Measurements from ENCODE around the gene CTNNB1.

The CTNNB1 gene

GRCh38 chr3:41220906-41221677 lies 21.8 kb downstream of the CTNNB1 start:
- no peak for DNase-seq

DNA sequence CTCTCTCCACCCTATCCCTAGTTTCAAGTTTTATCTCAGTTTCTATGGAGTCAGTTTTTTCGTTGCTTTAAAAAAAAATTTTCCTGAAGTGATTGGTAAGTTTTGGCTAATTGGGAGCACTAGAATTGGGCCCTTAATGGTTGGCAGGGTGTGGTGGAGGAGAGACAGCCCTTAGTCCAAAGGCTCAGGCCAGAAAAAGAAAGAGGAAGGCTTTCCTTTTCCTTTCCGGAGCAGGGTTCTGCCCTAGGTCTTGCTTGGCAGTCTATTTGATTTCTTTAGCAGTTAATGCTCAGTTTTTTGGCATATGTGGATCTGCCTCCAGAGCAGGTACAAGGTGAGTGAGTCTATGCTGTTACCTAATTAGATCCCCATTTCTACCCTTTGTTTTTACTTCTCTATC lies 22.7 kb downstream of the CTNNB1 start:
- no peak for DNase-seq

- DNase-seq = no peak
These were observed 23.2 kb downstream of the CTNNB1 start for GRCh38 chr3:41222501-41222900.

DNA sequence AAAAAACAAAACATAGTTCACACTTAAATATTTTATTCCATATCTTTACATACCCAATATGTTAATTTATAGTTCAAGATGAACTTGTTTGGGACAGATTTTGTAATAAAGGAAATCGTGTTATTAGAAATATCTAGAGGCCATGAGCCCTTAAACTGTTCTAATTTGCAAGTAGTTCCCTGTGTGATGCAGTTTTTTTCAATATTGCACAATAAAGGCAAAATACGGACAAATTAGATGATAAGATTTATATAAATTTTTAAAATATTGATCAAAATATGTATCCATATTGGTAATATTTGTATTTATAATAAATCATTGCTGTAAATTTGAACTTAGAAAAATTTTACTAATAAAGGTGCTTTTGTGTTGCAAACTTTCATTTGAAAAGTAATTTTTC lies 23.8 kb downstream of the CTNNB1 start:
- DNase-seq = no peak

DNA sequence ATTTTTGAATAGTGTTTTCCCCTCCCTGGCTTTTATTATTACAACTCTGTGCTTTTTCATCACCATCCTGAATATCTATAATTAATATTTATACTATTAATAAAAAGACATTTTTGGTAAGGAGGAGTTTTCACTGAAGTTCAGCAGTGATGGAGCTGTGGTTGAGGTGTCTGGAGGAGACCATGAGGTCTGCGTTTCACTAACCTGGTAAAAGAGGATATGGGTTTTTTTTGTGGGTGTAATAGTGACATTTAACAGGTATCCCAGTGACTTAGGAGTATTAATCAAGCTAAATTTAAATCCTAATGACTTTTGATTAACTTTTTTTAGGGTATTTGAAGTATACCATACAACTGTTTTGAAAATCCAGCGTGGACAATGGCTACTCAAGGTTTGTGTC lies 24.4 kb downstream of the CTNNB1 start:
- DNase-seq = no peak

GRCh38 chr3:41224120-41224806 lies 25.0 kb downstream of the CTNNB1 start:
- no peak for DNase-seq

- DNase-seq = no peak
These were observed 35.8 kb downstream of the CTNNB1 start for GRCh38 chr3:41234823-41235721.

GRCh38 chr3:41236228-41236627 lies 36.9 kb downstream of the CTNNB1 start:
- no peak for DNase-seq

- no peak for DNase-seq
These were observed 38.6 kb downstream of the CTNNB1 start for GRCh38 chr3:41237907-41238306.

- no peak for DNase-seq
These were observed 40.3 kb downstream of the CTNNB1 start for GRCh38 chr3:41239587-41239986.

DNA sequence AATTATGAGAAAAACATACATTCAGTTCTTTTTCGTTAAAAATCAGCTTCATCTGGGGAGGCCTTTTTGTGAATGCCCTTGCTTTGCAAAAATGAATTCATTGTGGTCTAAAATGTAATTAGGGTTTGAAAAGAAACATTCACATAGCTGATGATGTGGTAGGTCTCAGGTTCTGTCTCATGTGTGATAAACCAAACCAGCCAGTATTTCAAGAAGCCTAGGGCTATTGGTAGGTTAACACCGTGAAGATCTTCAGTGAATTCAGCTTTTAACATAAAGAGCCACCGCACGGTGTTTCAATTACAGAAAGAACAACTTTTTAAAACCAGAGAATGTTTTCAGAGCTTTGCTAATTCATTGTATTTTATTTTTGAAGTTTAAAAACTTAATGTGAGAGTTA lies 41.9 kb downstream of the CTNNB1 start:
- DNase-seq = no peak

- no peak for DNase-seq
These were observed 42.7 kb downstream of the CTNNB1 start for GRCh38 chr3:41241800-41242571.

DNA sequence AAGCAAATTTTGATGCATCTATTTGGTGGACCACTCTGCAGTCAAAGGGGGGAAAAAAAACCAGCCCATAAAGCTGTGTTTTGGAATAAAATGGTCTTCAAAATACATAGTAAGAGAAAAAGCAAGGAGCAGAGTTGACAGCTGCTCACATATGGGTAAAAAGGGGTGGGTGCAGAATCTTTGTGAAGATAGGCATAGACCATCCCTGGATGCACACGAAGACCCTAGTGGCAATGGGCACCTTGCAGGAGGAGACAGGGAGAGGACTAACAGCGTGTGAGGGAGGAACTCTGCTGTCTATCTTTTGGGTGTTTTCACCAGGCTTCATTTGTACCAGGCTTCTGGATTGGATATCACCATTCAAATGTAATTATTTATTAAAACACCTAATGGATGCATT lies 43.9 kb downstream of the CTNNB1 start:
- no peak for DNase-seq

DNA sequence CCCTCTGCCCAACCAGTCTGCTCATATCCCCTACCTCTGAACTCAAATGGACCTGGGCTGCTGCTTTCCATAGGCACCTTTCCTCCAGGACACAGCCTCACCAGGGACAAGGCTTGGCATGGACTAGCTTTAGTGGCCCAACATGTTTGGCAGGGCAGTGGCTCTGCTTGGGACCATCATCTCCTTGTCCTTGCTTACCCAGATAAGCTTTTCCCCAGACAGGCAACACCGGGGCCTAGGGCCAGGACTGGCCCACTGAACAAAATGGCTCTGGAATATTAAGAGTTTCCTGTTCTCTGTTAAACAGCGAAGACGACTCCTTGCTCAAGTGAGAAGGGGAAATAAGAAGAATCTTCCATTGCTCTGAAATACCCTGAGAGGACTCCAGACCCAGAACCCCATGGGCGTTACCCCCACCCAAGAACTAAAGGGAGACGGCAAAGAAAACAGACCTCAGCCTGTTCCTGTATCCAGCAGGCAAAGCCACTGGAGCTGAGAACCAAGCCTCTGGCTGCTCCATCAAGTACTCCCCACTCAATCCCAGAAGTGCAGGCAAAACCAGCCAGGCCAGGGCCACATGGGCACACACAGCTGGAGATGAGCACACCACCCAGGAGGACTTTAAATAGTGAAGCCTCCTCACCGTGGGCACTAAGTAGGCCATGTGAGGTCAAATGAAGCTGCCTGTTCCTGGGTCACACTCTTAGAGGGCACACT lies 45.5 kb downstream of the CTNNB1 start:
- no peak for DNase-seq

GRCh38 chr3:41247055-41248004 lies 48.0 kb downstream of the CTNNB1 start:
- no peak for DNase-seq

- DNase-seq = no peak
These were observed 49.2 kb downstream of the CTNNB1 start for GRCh38 chr3:41248525-41248924.

DNA sequence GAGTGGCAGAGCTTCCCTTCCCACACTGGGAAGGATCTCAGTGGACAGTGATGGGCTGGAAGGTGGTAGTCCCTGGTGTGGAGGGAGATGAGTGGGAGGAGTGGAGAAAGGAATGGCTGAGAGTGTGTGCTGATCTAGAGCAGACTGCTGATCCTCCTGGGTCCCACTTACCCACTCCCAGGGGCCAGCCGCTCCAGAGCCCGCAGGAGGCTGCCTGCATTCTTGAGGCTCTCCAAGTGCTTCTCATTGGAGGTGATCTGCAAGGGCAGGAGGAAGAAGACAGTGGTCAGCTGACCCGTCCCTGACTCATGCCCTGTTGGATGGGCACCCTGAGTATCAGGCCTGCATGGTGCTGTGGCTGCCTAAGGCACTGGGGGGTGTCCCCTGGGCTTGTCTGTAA lies 50.0 kb downstream of the CTNNB1 start:
- DNase-seq = no peak

- no peak for DNase-seq
These were observed 51.5 kb downstream of the CTNNB1 start for GRCh38 chr3:41250825-41251224.

DNA sequence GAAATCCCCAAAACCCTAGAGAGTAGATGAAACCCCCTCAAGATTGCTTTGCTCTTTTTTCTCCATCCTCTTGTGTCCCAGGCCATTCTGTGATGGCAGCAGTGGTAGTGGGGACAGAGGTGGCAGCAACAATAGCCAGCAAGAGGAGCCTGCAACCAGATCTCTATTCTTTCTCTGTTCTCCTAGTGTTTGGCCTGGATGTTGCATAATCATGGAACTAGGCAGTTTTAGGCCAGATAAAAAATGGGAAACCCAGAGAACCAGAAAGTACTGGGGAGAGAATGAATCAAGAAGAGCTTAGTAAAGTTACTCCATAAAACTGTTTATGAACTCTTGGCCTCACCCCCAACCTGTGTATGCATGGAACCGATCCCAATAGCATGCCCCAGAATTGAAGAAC lies 52.3 kb downstream of the CTNNB1 start:
- DNase-seq = no peak

DNA sequence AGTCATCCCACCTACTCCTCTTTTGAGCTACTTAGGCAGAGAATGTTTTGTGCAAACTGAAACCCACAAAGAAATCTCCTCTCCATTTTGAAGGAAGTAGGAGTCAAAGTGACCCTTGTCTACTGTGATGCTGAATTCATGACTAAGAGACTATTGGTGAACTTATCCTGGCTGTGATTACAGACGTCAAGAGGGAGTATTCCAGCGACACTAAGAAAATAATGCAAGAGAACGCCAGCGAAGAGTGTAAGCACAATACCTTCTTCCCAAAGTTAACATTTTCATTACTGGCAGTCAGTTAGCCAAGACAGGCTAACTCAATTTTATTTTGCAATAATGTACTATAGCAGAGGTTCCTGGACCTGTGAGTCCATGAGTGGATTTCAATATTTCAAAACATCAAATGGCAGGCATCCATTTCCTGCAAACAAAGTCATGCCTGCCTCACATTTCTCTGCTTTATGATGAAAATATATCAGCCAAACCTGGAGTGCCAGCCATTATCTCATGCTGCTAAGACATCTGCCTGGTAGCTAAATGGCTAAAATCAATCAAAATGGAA lies 59.0 kb downstream of the CTNNB1 start:
- no peak for DNase-seq
